ENCODE measurements around the gene CALN1. TPM values are rescaled to one million over a fixed set of nuclear protein-coding genes. Genes with fewer than 3 reads are reported as not detected.

The CALN1 gene
- total RNA-seq, 4 donors from 2014 or later: 0.04 TPM; not detected in 3

GRCh38 chr7:72268796-72269195, 143.3 kb downstream of the CALN1 start:
- Histone ChIP-seq H3K4me3 (no peak overlapping the region), H3K4me1 (no peaks in the 10 kb centered on the region), H3K9me3 (peaks cover 0 to 26% (median 0%) of the 10 kb centered on the region in 3 donors), H3K27me3 (no peaks in the 10 kb centered on the region), H3K27ac (no peak overlapping the region), H3K36me3 (no peaks in the 10 kb centered on the region)
- ATAC-seq: no peak
- 54 to 80% methylated on average over 2 to 3 of the region's 3 CpGs for WGBS, 2 donors (ENCODE audit: low coverage in 1 of 2)
- TF ChIP-seq EP300 (IDR thresholded peaks at IDR 0.05) (no peak), POLR2AphosphoS5 (IDR thresholded peaks at IDR 0.05) (no peak), POLR2A (IDR thresholded peaks at IDR 0.05) (no peak), CTCF (IDR thresholded peaks at IDR 0.05) (no peak)

GRCh38 chr7:72268090-72268489, 144.0 kb downstream of the CALN1 start:
- H3K27ac ChIP-seq: no peak overlapping the region
- WGBS, 2 donors (ENCODE audit: low coverage in 1 of 2): 40 to 63% methylated on average over 2 of the region's 2 CpGs
- no peak for TF ChIP-seq POLR2AphosphoS5 (IDR thresholded peaks at IDR 0.05)
- TF ChIP-seq CTCF (IDR thresholded peaks at IDR 0.05): no peak
- no peak for TF ChIP-seq POLR2A (IDR thresholded peaks at IDR 0.05)
- no peak for TF ChIP-seq EP300 (IDR thresholded peaks at IDR 0.05)
- peaks cover 0 to 26% (median 0%) of the 10 kb centered on the region in 3 donors for H3K9me3 ChIP-seq
- H3K36me3 ChIP-seq: no peaks in the 10 kb centered on the region
- ATAC-seq: no peak
- H3K27me3 ChIP-seq: no peaks in the 10 kb centered on the region
- no peaks in the 10 kb centered on the region for H3K4me1 ChIP-seq
- no peak overlapping the region for H3K4me3 ChIP-seq

- H3K4me1 ChIP-seq: no peaks in the 10 kb centered on the region
- H3K4me3 ChIP-seq: no peak overlapping the region
- WGBS, 2 donors (ENCODE audit: low coverage in 1 of 2): 75% methylated on average over 2 of the region's 3 CpGs; no CpG with 5 or more reads in 1 of the 2 donors
- H3K36me3 ChIP-seq: no peaks in the 10 kb centered on the region
- H3K27ac ChIP-seq: no peak overlapping the region
- H3K27me3 ChIP-seq: no peaks in the 10 kb centered on the region
- no peak for ATAC-seq
- no peak for TF ChIP-seq EP300 (IDR thresholded peaks at IDR 0.05)
- no peak for TF ChIP-seq POLR2A (IDR thresholded peaks at IDR 0.05)
- TF ChIP-seq CTCF (IDR thresholded peaks at IDR 0.05): no peak
- no peak for TF ChIP-seq POLR2AphosphoS5 (IDR thresholded peaks at IDR 0.05)
- H3K9me3 ChIP-seq: peaks cover 0 to 21% (median 0%) of the 10 kb centered on the region in 3 donors
Measured at GRCh38 chr7:72267291-72267800, 144.8 kb downstream of the CALN1 start.

- WGBS, 2 donors (ENCODE audit: low coverage in 1 of 2): 43% methylated on average over 1 of the region's 2 CpGs; no CpG with 5 or more reads in 1 of the 2 donors
- no peak overlapping the region for H3K27ac ChIP-seq
- no peak for ATAC-seq
- H3K4me1 ChIP-seq: no peaks in the 10 kb centered on the region
- no peak overlapping the region for H3K4me3 ChIP-seq
- H3K9me3 ChIP-seq: peaks cover 0 to 16% (median 0%) of the 10 kb centered on the region in 3 donors
- H3K36me3 ChIP-seq: no peaks in the 10 kb centered on the region
- H3K27me3 ChIP-seq: no peaks in the 10 kb centered on the region
- TF ChIP-seq POLR2AphosphoS5 (IDR thresholded peaks at IDR 0.05) (no peak), POLR2A (IDR thresholded peaks at IDR 0.05) (no peak), EP300 (IDR thresholded peaks at IDR 0.05) (no peak), CTCF (IDR thresholded peaks at IDR 0.05) (no peak)
Measured at GRCh38 chr7:72266771-72267170, 145.4 kb downstream of the CALN1 start.

All from gastroesophageal sphincter (tissue), 4 donors.